IMR-90 (cell line): ENCODE data around the gene LYRM9. TPM values are rescaled to one million over a fixed set of nuclear protein-coding genes. Genes with fewer than 3 reads are reported as not detected.
"Not testable (repeated sequence)": the region's sequence is repeated elsewhere in the genome, so short reads cannot be mapped to it uniquely, and the experiment has no call there.

Experiments used
- ATAC-seq: fragments of 200-7000 bp; cut with Tn5 transposase; 2 replicates; pipeline ENCODE4 v1.9.1; 2020; ENCODE audit warnings: low read depth, mild to moderate bottlenecking, moderate library complexity
- BruUV-seq: library from RNA; stranded (reverse); fragments of 400-500 nt; replicated peaks from 2 replicates; lab custom pipeline; 2021; lab: Mats Ljungman, UMichigan
- CTCF ChIA-PET: fragments of 300-600 bp; formaldehyde crosslinking; extraction: SDS; loops from one replicate; lab custom pipeline; 2021; ENCODE audit warnings: antibody characterized with exemption; lab: Yijun Ruan, JAX
- POLR2A ChIA-PET: fragments of 300-600 bp; sonication (Branson Sonifier 250); formaldehyde crosslinking; loops from one replicate; lab custom pipeline; 2022; ENCODE audit warnings: antibody characterized with exemption; ENCODE audit not compliant: unreplicated experiment; lab: Charles Lee
- DNase-seq: peaks from one replicate; pipeline ENCODE4 v3.0.0; 2013
- H2AFZ ChIP-seq: replicated peaks from 2 replicates; pipeline ENCODE3; 2013; ENCODE audit warnings: low read length, mild to moderate bottlenecking; ENCODE audit not compliant: poor library complexity
- H2AK5ac ChIP-seq: 2 replicates; pipeline ENCODE4 v1.6.1; 2013; ENCODE audit warnings: low read depth, low read length, inconsistent platforms
- H2AK9ac ChIP-seq: replicated peaks from 2 replicates; pipeline ENCODE3; 2013; ENCODE audit warnings: mild to moderate bottlenecking, low read depth, low read length, moderate library complexity; ENCODE audit not compliant: poor library complexity
- H2BK120ac ChIP-seq: 2 replicates; pipeline ENCODE4 v1.6.1; 2013; ENCODE audit warnings: low read depth, low read length, inconsistent platforms
- H2BK15ac ChIP-seq: 3 replicates; pipeline ENCODE4 v1.6.1; 2013; ENCODE audit warnings: low read depth, low read length, inconsistent platforms
- H2BK20ac ChIP-seq: 2 replicates; pipeline ENCODE4 v1.6.1; 2013; ENCODE audit warnings: low read depth, mild to moderate bottlenecking, inconsistent platforms, low read length, moderate library complexity
- H2BK5ac ChIP-seq: 2 replicates; pipeline ENCODE4 v1.6.1; 2013; ENCODE audit warnings: mild to moderate bottlenecking, low read depth, low read length, inconsistent platforms; ENCODE audit not compliant: poor library complexity, severe bottlenecking
- H3K14ac ChIP-seq: replicated peaks from 2 replicates; pipeline ENCODE4 v1.6.1; 2013; ENCODE audit warnings: low read depth, low read length, inconsistent platforms
- H3K18ac ChIP-seq: 2 replicates; pipeline ENCODE4 v1.6.1; 2013; ENCODE audit warnings: low read depth, low read length, control low read depth
- H3K23ac ChIP-seq: 2 replicates; pipeline ENCODE4 v1.6.1; 2013; ENCODE audit warnings: low read depth, low read length, inconsistent platforms
- H3K27ac ChIP-seq: 2 replicates; pipeline ENCODE4 v1.5.1; 2013; ENCODE audit warnings: mild to moderate bottlenecking, control low read depth, low read length; ENCODE audit not compliant: insufficient read depth
- H3K27me3 ChIP-seq: 2 replicates; pipeline ENCODE4 v1.6.1; 2013; ENCODE audit warnings: low read length; ENCODE audit not compliant: control insufficient read depth, insufficient read depth
- H3K36me3 ChIP-seq: 2 replicates; pipeline ENCODE4 v1.6.1; 2013; ENCODE audit warnings: low read length, mixed read lengths; ENCODE audit not compliant: control insufficient read depth, insufficient read depth
- H3K4ac ChIP-seq: 2 replicates; pipeline ENCODE4 v1.6.1; 2013; ENCODE audit warnings: low read depth, low read length, inconsistent platforms
- H3K4me1 ChIP-seq: 2 replicates; pipeline ENCODE4 v1.6.1; 2013; ENCODE audit warnings: low read length, mixed read lengths; ENCODE audit not compliant: control insufficient read depth, insufficient read depth
- H3K4me2 ChIP-seq: 2 replicates; pipeline ENCODE4 v1.6.1; 2013; ENCODE audit warnings: low read depth, mild to moderate bottlenecking, control low read depth, low read length, moderate library complexity
- H3K4me3 ChIP-seq: 2 replicates; pipeline ENCODE4 v1.5.1; 2013; ENCODE audit warnings: low read depth, mild to moderate bottlenecking, control low read depth, low read length, moderate library complexity; ENCODE audit not compliant: insufficient read depth
- H3K56ac ChIP-seq: 2 replicates; pipeline ENCODE4 v1.6.1; 2013; ENCODE audit warnings: low read length, inconsistent platforms; ENCODE audit not compliant: insufficient read depth; ENCODE audit errors: extremely low read depth
- H3K79me1 ChIP-seq, 2 experiments: 2 replicates each; pipeline ENCODE4 v1.6.1; 2013; ENCODE audit warnings: low read length in 2 of 2, inconsistent platforms in 1 of 2, low read depth in 1 of 2
- H3K9ac ChIP-seq: 2 replicates; pipeline ENCODE4 v1.6.1; 2013; ENCODE audit warnings: low read depth, low read length, control low read depth
- H3K9me1 ChIP-seq: 2 replicates; pipeline ENCODE4 v1.6.1; 2013; ENCODE audit warnings: low read length, inconsistent platforms; ENCODE audit not compliant: insufficient read depth
- H3K9me3 ChIP-seq: 2 replicates; pipeline ENCODE4 v1.6.1; 2013; ENCODE audit warnings: low read length; ENCODE audit not compliant: control insufficient read depth, insufficient read depth
- H4K20me1 ChIP-seq: 2 replicates; pipeline ENCODE4 v1.6.1; 2013; ENCODE audit warnings: low read length, inconsistent platforms; ENCODE audit not compliant: insufficient read depth
- H4K5ac ChIP-seq: 2 replicates; pipeline ENCODE4 v1.6.1; 2013; ENCODE audit warnings: mild to moderate bottlenecking, low read depth, low read length, control low read depth
- H4K8ac ChIP-seq, 2 experiments: 2 replicates each; pipeline ENCODE4 v1.6.1; 2013; ENCODE audit warnings: low read depth in 2 of 2, low read length in 2 of 2, control low read depth in 1 of 2, inconsistent platforms in 1 of 2
- H4K91ac ChIP-seq: 2 replicates; pipeline ENCODE4 v1.6.1; 2013; ENCODE audit warnings: low read depth, low read length, inconsistent platforms; ENCODE audit not compliant: insufficient read depth
- WGBS, 2 experiments: methylation state at CpG; one replicate each; pipeline versions ENCODE4 v1.1.5 to v1.1.7; 2013; ENCODE audit warnings: missing lambda C conversion rate in 2 of 2; ENCODE audit not compliant: insufficient read length in 1 of 2; ENCODE audit errors: extremely low coverage in 2 of 2; 5-methylcytosine and 5-hydroxymethylcytosine counted together
- dilution Hi-C: fragments of 300-500 bp; cut with HindIII; formaldehyde crosslinking; loops from one replicate; pipeline ENCODE4 v1.14.3; 2018; ENCODE audit warnings: low sequenced_read_pairs; ENCODE audit not compliant: unreplicated experiment
- in situ Hi-C: fragments of 300-500 bp; cut with MboI; formaldehyde crosslinking; loops from 3 replicates; pipeline ENCODE4 v1.14.3; 2019; ENCODE audit warnings: low sequenced_read_pairs, inconsistent platforms, mixed read lengths
- intact Hi-C: fragments of 100-400 bp; cut with micrococcal nuclease; formaldehyde crosslinking; loops from 2 replicates; pipeline ENCODE4 v1.10.0; 2022
- polyA plus RNA-seq, 3 experiments: library from polyadenylated mRNA; depleted of rRNA; stranded (reverse); fragments of >200 nt; gene quantifications; 2 replicates each; pipeline ENCODE4 v1.2.3, GENCODE V29; 2012; ENCODE audit warnings: low replicate concordance in 1 of 3
- total RNA-seq: library from RNA; depleted of rRNA; stranded (reverse); fragments of >200 nt; gene quantifications from 2 replicates; pipeline ENCODE4 v1.2.3, GENCODE V29; 2012

Gene LYRM9
- total and polyA plus RNA-seq, 2 of the 4 experiments (the other 2 are of a cell fraction), result 3.2 to 4.8 TPM

DNA sequence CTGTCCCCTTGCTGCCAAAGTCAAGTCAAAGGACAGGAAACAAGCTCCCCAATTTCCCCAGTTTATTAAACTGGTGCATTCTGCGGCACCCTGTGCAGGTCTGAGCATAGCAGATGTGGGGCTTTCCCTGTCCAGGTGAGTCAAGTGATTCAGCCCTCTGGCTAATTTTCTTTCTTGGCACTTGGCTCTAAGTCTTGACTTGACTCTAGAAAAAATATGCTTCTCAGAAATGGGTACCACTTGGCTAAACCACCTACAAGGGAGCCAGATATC lies 52.8 kb downstream of the LYRM9 start:
- H4K8ac ChIP-seq, intact Hi-C loops, H3K9me1 ChIP-seq, H3K4me1 ChIP-seq, H3K4ac ChIP-seq, H2BK15ac ChIP-seq, POLR2A ChIA-PET, H3K9ac ChIP-seq, CTCF ChIA-PET, H4K5ac ChIP-seq, in situ Hi-C loops, DNase-seq, H3K9me3 ChIP-seq, H3K27me3 ChIP-seq, H3K79me1 ChIP-seq, H3K36me3 ChIP-seq, H3K14ac ChIP-seq, H3K56ac ChIP-seq, ATAC-seq, H3K23ac ChIP-seq, BruUV-seq, H4K20me1 ChIP-seq, H2AFZ ChIP-seq, H2AK5ac ChIP-seq, H2BK120ac ChIP-seq, H2BK5ac ChIP-seq, dilution Hi-C loops, H3K4me3 ChIP-seq, H2AK9ac ChIP-seq, H3K27ac ChIP-seq, H4K91ac ChIP-seq, H2BK20ac ChIP-seq, H3K18ac ChIP-seq, H3K4me2 ChIP-seq: not testable (repeated sequence)
- no CpG with 5 or more reads among the region's 1 CpG for WGBS, 2 experiments

DNA sequence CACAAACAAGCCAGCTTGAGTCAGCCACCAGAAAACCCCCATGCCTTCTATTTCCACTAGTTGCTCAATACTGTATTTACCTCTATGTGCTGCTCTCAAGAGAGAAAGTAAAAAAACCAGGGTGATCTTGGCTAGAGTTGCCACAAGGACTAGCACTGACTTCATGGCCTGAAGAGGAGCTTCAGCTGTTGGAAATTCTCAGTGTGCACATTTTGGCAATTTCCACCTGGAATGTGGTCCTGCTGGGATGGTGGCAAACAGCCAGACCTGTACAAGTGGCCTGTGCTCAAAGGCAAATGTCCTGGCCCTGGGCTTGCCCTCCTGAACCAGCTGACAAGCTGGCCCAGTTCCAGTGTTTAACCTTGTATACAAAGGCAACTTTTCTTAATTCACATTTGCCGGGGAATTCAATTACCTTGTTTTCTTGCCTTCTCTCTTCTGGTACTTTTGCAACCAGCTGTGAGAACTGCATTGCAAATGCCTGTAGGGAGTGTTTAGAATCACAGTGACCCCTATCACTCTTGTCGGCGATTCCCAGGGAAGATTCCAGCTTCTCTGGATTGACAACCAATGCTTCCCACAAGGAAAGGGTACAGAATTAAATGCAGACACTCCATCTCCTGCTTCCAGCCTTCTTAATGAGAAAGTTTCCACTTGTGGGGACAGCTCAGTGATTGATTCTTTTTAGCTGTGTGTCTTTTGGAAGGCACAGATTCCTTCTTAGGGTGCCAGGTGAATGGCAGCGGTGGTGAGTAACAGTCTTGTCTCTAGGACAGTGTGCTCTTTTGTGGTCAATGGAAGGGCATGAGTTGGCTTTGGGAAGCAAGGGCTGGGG lies 53.4 kb downstream of the LYRM9 start:
- H3K9ac ChIP-seq, H3K4me3 ChIP-seq, BruUV-seq, POLR2A ChIA-PET, ATAC-seq, H2BK15ac ChIP-seq, CTCF ChIA-PET, DNase-seq, H3K4ac ChIP-seq, H2BK20ac ChIP-seq, H2BK120ac ChIP-seq, H4K5ac ChIP-seq, H4K8ac ChIP-seq, H3K23ac ChIP-seq, H2AFZ ChIP-seq, dilution Hi-C loops, in situ Hi-C loops, H2BK5ac ChIP-seq, H3K27me3 ChIP-seq, H3K79me1 ChIP-seq, H4K91ac ChIP-seq, H3K18ac ChIP-seq, H3K4me2 ChIP-seq, H2AK5ac ChIP-seq, H2AK9ac ChIP-seq, H3K14ac ChIP-seq, H3K56ac ChIP-seq, H3K27ac ChIP-seq, H3K36me3 ChIP-seq, H3K4me1 ChIP-seq, H3K9me1 ChIP-seq, H4K20me1 ChIP-seq, H3K9me3 ChIP-seq, intact Hi-C loops: not testable (repeated sequence)
- no CpG with 5 or more reads among the region's 4 CpGs for WGBS, 2 experiments
